ENCODE results near the gene LHFPL4. TPM values are rescaled to one million over a fixed set of nuclear protein-coding genes. Genes with fewer than 3 reads are reported as not detected.
A peak's percentile ranks its signal among the peaks of the same experiment; 100 is the strongest.

Gene LHFPL4
- total RNA-seq, 1 experiment from 2014 or later: not detected

- ChIA-PET POLR2A (ENCODE audit: low non-redundant PET) (no interaction called here), CTCF (no interaction called here)
- no TSS peak for BruUV-seq (replicated peaks)
- H3K4me1 ChIP-seq (ENCODE audit: insufficient read depth, low read length, poor library complexity, severe bottlenecking): no peaks in the 10 kb centered on the region
- no peak for DNase-seq (ENCODE audit: low spot score)
- H3K9me3 ChIP-seq (ENCODE audit: low read depth, low read length, poor library complexity, severe bottlenecking): no peaks in the 10 kb centered on the region
- intact Hi-C loops (cut with micrococcal nuclease; ENCODE audit: unreplicated experiment): loop anchor here (10.0 kb wide), 1 partner anchor 227 kb away; the partner anchor contains the start of gene BRPF1
- no peak overlapping the region for H3K27ac ChIP-seq (ENCODE audit: low read depth, low read length, poor library complexity, severe bottlenecking)
- H3K4me3 ChIP-seq (ENCODE audit: low read depth, low read length, poor library complexity, severe bottlenecking): no peak overlapping the region
- H3K36me3 ChIP-seq (ENCODE audit: insufficient read depth, low read length, poor library complexity, severe bottlenecking): no peaks in the 10 kb centered on the region
- H3K27me3 ChIP-seq (replicated peaks; ENCODE audit: insufficient read depth, low read depth, low read length, poor library complexity): peaks cover 15% of the 10 kb centered on the region
- TF ChIP-seq CTCF (conservative IDR thresholded peaks at IDR 0.05; ENCODE audit: low read depth, low read length): no peak
- no peak for TF ChIP-seq EZH2 (IDR thresholded peaks at IDR 0.05; ENCODE audit: borderline replicate concordance, low read depth, low read length, poor library complexity, severe bottlenecking)
Observed at GRCh38 chr3:9507586-9508578, 45.7 kb downstream of the LHFPL4 start.

GRCh38 chr3:9503283-9503682 is 50.3 kb downstream of the LHFPL4 start:
- Histone ChIP-seq H3K27me3 (replicated peaks; ENCODE audit: insufficient read depth, low read depth, low read length, poor library complexity) (peaks cover 8% of the 10 kb centered on the region), H3K27ac (ENCODE audit: low read depth, low read length, poor library complexity, severe bottlenecking) (no peak overlapping the region), H3K4me3 (ENCODE audit: low read depth, low read length, poor library complexity, severe bottlenecking) (no peak overlapping the region), H3K36me3 (ENCODE audit: insufficient read depth, low read length, poor library complexity, severe bottlenecking) (no peaks in the 10 kb centered on the region), H3K4me1 (ENCODE audit: insufficient read depth, low read length, poor library complexity, severe bottlenecking) (peaks cover 7% of the 10 kb centered on the region), H3K9me3 (ENCODE audit: low read depth, low read length, poor library complexity, severe bottlenecking) (no peaks in the 10 kb centered on the region)
- TF ChIP-seq EZH2 (IDR thresholded peaks at IDR 0.05; ENCODE audit: borderline replicate concordance, low read depth, low read length, poor library complexity, severe bottlenecking): no peak
- peak; percentile 91 for TF ChIP-seq CTCF (conservative IDR thresholded peaks at IDR 0.05; ENCODE audit: low read depth, low read length)
- intact Hi-C loops (cut with micrococcal nuclease; ENCODE audit: unreplicated experiment): loop anchor here (5.0 to 10.0 kb wide), 2 partner anchors 232 to 304 kb away; partner anchors contain the start of gene BRPF1
- peak; percentile 74 for DNase-seq (ENCODE audit: low spot score)
- no TSS peak for BruUV-seq (replicated peaks)
- ChIA-PET POLR2A (ENCODE audit: low non-redundant PET) (no interaction called here), CTCF (interaction anchor here (1.0 kb wide), 1 partner anchor 443 kb away, joined by 4 read pairs; no protein-coding TSS in a partner anchor)

- no peaks in the 10 kb centered on the region for H3K36me3 ChIP-seq (ENCODE audit: insufficient read depth, low read length, poor library complexity, severe bottlenecking)
- no peak for DNase-seq (ENCODE audit: low spot score)
- TF ChIP-seq EZH2 (IDR thresholded peaks at IDR 0.05; ENCODE audit: borderline replicate concordance, low read depth, low read length, poor library complexity, severe bottlenecking): no peak
- no peak for TF ChIP-seq CTCF (conservative IDR thresholded peaks at IDR 0.05; ENCODE audit: low read depth, low read length)
- peaks cover 7% of the 10 kb centered on the region for H3K4me1 ChIP-seq (ENCODE audit: insufficient read depth, low read length, poor library complexity, severe bottlenecking)
- peaks cover 8% of the 10 kb centered on the region for H3K27me3 ChIP-seq (replicated peaks; ENCODE audit: insufficient read depth, low read depth, low read length, poor library complexity)
- no TSS peak for BruUV-seq (replicated peaks)
- POLR2A ChIA-PET (ENCODE audit: low non-redundant PET): no interaction called here
- no peak overlapping the region for H3K27ac ChIP-seq (ENCODE audit: low read depth, low read length, poor library complexity, severe bottlenecking)
- no peak overlapping the region for H3K4me3 ChIP-seq (ENCODE audit: low read depth, low read length, poor library complexity, severe bottlenecking)
- intact Hi-C loops (cut with micrococcal nuclease; ENCODE audit: unreplicated experiment): loop anchor here (5.0 to 10.0 kb wide), 2 partner anchors 234 to 306 kb away; partner anchors contain the start of gene BRPF1
- no peaks in the 10 kb centered on the region for H3K9me3 ChIP-seq (ENCODE audit: low read depth, low read length, poor library complexity, severe bottlenecking)
- CTCF ChIA-PET: interaction anchor here (0.7 to 1.2 kb wide), 5 partner anchors 10 to 343 kb away, joined by 3 to 6 read pairs (median 3); partner anchors contain the start of genes MTMR14 and RPUSD3
Observed at GRCh38 chr3:9501226-9501625, 52.4 kb downstream of the LHFPL4 start.

Data from A673 (cell line).